ENCODE measurements around the gene SLPI.

Gene SLPI

DNA sequence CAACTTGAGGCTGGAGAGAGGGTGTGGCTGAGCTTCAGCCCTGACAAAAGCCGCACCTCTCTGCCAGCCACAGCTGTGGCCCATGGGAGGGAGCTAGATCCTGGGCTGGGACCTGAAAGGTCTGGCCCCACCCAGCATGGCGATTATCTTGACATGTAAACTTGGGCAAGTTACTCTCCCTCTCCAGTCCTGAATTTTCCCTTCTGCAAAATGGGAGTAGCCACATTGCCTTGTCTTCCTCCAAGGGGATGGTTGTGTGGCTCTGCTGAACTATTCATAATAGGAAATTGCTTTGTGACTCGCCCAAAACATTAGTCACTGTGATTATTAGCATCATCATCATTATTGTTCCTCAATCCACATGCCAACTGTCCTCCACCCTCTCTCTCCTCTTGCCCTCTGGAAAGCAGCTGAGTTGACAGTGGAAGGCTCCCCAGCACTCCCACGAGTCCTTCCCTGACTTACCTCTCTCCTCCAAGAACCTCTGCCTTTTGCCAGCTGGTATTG is 29.2 kb upstream of the SLPI start:
- no peak for TF ChIP-seq CTCF (IDR thresholded peaks at IDR 0.05; ENCODE audit: insufficient read depth, low read length, poor library complexity, severe bottlenecking)
- DNase-seq (ENCODE audit: extremely low read depth, insufficient read length) = no peak
- no peak overlapping the region for H3K4me3 ChIP-seq (replicated peaks; ENCODE audit: low read depth, low read length)
- H3K27me3 ChIP-seq (replicated peaks; ENCODE audit: control insufficient read depth, insufficient read depth, low read length) = no peaks in the 10 kb centered on the region; the same call in 1 of the 2 replicates
- H3K36me3 ChIP-seq (ENCODE audit: control insufficient read depth, insufficient read depth, low read length) = no peaks in the 10 kb centered on the region

DNA sequence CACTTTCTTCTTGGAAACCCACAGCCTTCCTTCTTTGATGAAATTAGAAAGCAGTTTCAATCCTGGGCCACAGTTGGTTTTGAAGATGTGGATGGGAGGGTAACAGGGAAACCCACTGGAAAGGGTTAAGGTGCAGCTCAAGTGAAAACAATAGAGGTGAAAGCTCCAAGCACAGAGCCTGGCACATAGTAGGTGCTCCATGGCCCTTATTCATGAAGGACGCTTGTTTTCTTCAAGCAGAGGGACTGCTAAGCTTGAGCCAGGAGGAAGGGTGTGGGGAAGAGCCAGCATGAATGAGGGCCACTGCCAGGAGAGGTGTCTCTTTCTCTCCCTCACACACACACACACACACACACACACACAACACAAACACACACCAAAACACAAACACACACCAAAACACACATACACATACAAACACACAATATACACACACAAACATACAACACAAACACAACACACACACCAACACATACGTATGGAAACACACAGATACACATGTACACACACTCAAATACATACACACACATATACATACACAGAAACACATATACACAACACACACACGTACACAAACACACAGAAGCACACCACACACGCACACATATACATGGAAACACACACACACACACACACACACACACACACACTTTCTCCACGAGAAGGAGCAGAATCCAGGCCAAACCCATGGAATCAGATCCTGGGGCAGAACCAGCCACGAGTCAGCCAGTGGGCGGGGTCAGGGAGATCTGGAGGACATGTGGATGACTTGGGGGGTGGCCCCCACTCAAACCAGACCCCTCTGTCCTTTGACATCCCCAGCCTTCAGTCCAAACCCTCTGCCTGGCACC is 28.6 kb upstream of the SLPI start:
- H3K4me3 ChIP-seq (replicated peaks; ENCODE audit: low read depth, low read length) = no peak overlapping the region
- no peak for DNase-seq (ENCODE audit: extremely low read depth, insufficient read length)
- no peak for TF ChIP-seq CTCF (IDR thresholded peaks at IDR 0.05; ENCODE audit: insufficient read depth, low read length, poor library complexity, severe bottlenecking)
- no peaks in the 10 kb centered on the region for H3K36me3 ChIP-seq (ENCODE audit: control insufficient read depth, insufficient read depth, low read length)
- no peaks in the 10 kb centered on the region; the same call in 1 of the 2 replicates for H3K27me3 ChIP-seq (replicated peaks; ENCODE audit: control insufficient read depth, insufficient read depth, low read length)

GRCh38 chr20:45279992-45280391 is 25.6 kb upstream of the SLPI start:
- no peak for DNase-seq (ENCODE audit: extremely low read depth, insufficient read length)
- no peak for TF ChIP-seq CTCF (IDR thresholded peaks at IDR 0.05; ENCODE audit: insufficient read depth, low read length, poor library complexity, severe bottlenecking)

GRCh38 chr20:45275338-45275737 is 21.0 kb upstream of the SLPI start:
- no peaks in the 10 kb centered on the region for H3K36me3 ChIP-seq (ENCODE audit: control insufficient read depth, insufficient read depth, low read length)
- no peak overlapping the region for H3K4me3 ChIP-seq (replicated peaks; ENCODE audit: low read depth, low read length)
- peaks cover 2% of the 10 kb centered on the region; the same call in 1 of the 2 replicates for H3K27me3 ChIP-seq (replicated peaks; ENCODE audit: control insufficient read depth, insufficient read depth, low read length)
- no peak for DNase-seq (ENCODE audit: extremely low read depth, insufficient read length)
- TF ChIP-seq CTCF (IDR thresholded peaks at IDR 0.05; ENCODE audit: insufficient read depth, low read length, poor library complexity, severe bottlenecking) = no peak

More at GRCh38 chr20:45279992-45280391, 25.6 kb upstream of the SLPI start:
- no peak overlapping the region for H3K4me3 ChIP-seq (replicated peaks; ENCODE audit: low read depth, low read length)
- peaks cover 2% of the 10 kb centered on the region; the same call in 1 of the 2 replicates for H3K27me3 ChIP-seq (replicated peaks; ENCODE audit: control insufficient read depth, insufficient read depth, low read length)
- H3K36me3 ChIP-seq (ENCODE audit: control insufficient read depth, insufficient read depth, low read length) = no peaks in the 10 kb centered on the region

DNA sequence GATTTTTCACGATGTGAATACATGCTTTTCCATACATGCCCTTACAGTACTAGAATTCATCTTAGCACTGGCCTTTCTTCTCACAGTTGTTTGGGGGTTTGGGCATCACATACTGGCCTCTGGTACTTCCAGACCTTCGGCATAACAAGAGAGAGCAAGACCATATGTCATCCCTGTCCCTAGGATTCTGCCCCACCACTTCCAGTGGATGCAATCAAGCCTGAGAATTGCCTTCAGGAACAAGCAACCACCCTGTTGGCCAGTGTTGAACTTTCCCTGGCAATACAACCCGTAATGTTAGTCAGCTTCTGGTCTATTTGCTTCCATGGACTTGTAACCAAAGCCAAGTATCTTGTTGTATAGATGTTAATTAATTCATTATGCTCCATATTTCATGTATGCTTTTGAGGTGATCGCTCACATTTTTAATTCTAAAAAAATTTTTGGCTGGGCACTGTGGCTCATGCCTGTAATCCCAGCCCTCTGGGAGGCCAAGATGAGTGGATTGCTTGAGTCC is 15.4 kb upstream of the SLPI start:
- no peaks in the 10 kb centered on the region for H3K36me3 ChIP-seq (ENCODE audit: control insufficient read depth, insufficient read depth, low read length)
- no peak for TF ChIP-seq CTCF (IDR thresholded peaks at IDR 0.05; ENCODE audit: insufficient read depth, low read length, poor library complexity, severe bottlenecking)
- no peak for DNase-seq (ENCODE audit: extremely low read depth, insufficient read length)
- H3K27me3 ChIP-seq (replicated peaks; ENCODE audit: control insufficient read depth, insufficient read depth, low read length) = no peaks in the 10 kb centered on the region; the same call in 1 of the 2 replicates
- H3K4me3 ChIP-seq (replicated peaks; ENCODE audit: low read depth, low read length) = no peak overlapping the region
